H1 (cell line): ENCODE results near the gene UIMC1. TPM values are rescaled to one million over a fixed set of nuclear protein-coding genes. Genes with fewer than 3 reads are reported as not detected.
"Not testable (repeated sequence)": the region's sequence is repeated elsewhere in the genome, so short reads cannot be mapped to it uniquely, and the experiment has no call there.

Source experiments
- CTCF ChIA-PET: fragments of 300-600 bp; sonication (Branson Sonifier 250); formaldehyde crosslinking; loops from one replicate; lab custom pipeline; 2021; ENCODE audit not compliant: partially characterized antibody; lab: Charles Lee
- POLR2A ChIA-PET: fragments of 300-600 bp; sonication (Branson Sonifier 250); formaldehyde crosslinking; loops from one replicate; lab custom pipeline; 2021; ENCODE audit warnings: inconsistent platforms; ENCODE audit not compliant: partially characterized antibody; lab: Charles Lee
- DNase-seq, 2 experiments: peaks; one replicate each; pipeline versions ENCODE4 v3.0.0 to v3.0.0-alpha.2; 2010 to 2022; ENCODE audit warnings: low spot score in 2 of 2, low read depth in 1 of 2, mixed read lengths in 1 of 2
- FAIRE-seq: peaks from 2 replicates; lab custom pipeline; 2011; peaks lifted over from hg19 to GRCh38; lab: Jason Lieb, UNC
- H2AFZ ChIP-seq: 2 replicates; pipeline ENCODE4 v1.8.1; 2012; ENCODE audit warnings: low read length, inconsistent platforms
- H2AK5ac ChIP-seq: 2 replicates; pipeline ENCODE4 v1.6.1; 2013; ENCODE audit warnings: low read depth, low read length
- H2BK120ac ChIP-seq: replicated peaks from 2 replicates; pipeline ENCODE3; 2013; ENCODE audit warnings: low read depth, low read length, inconsistent platforms
- H2BK12ac ChIP-seq: 2 replicates; pipeline ENCODE4 v1.6.1; 2013; ENCODE audit warnings: low read depth, low read length
- H2BK15ac ChIP-seq: 2 replicates; pipeline ENCODE4 v1.6.1; 2013; ENCODE audit warnings: low read length
- H2BK20ac ChIP-seq: 2 replicates; pipeline ENCODE4 v1.6.1; 2013; ENCODE audit warnings: low read length
- H2BK5ac ChIP-seq: 2 replicates; pipeline ENCODE4 v1.6.1; 2013; ENCODE audit warnings: low read depth, low read length
- H3K14ac ChIP-seq: 2 replicates; pipeline ENCODE4 v1.6.1; 2013; ENCODE audit warnings: inconsistent platforms; ENCODE audit not compliant: insufficient read length
- H3K18ac ChIP-seq: 2 replicates; pipeline ENCODE4 v1.6.1; 2013; ENCODE audit warnings: low read length; ENCODE audit errors: extremely low read depth
- H3K23ac ChIP-seq: 2 replicates; pipeline ENCODE4 v1.6.1; 2013; ENCODE audit warnings: inconsistent platforms; ENCODE audit not compliant: insufficient read length
- H3K23me2 ChIP-seq: 2 replicates; pipeline ENCODE4 v1.6.1; 2013; ENCODE audit warnings: low read depth, low read length
- H3K27ac ChIP-seq: 2 replicates; pipeline ENCODE4 v1.6.1; 2011; ENCODE audit warnings: low read depth, low read length, inconsistent platforms
- H3K27me3 ChIP-seq, 4 experiments: replicated peaks in 1 of 4; 1 replicate in 1 of 4; 2 replicates in 3 of 4; pipeline versions ENCODE4 v1.6.1 to v1.8.1; 2011 to 2013; ENCODE audit warnings: low read length in 3 of 4, mild to moderate bottlenecking in 3 of 4, inconsistent platforms in 2 of 4, mixed read lengths in 2 of 4, moderate library complexity in 1 of 4; ENCODE audit not compliant: control insufficient read depth in 3 of 4, insufficient read depth in 3 of 4; ENCODE audit errors: extremely low read depth in 1 of 4
- H3K36me3 ChIP-seq, 4 experiments: 2 replicates each; pipeline versions ENCODE4 v1.6.1 to v1.8.1; 2011 to 2013; ENCODE audit warnings: mild to moderate bottlenecking in 4 of 4, low read length in 3 of 4, moderate library complexity in 2 of 4, control low read depth in 1 of 4, inconsistent platforms in 1 of 4; ENCODE audit not compliant: insufficient read depth in 4 of 4, control insufficient read depth in 2 of 4
- H3K4ac ChIP-seq: replicated peaks from 2 replicates; pipeline ENCODE3; 2013; ENCODE audit warnings: low read length, low read depth, mixed read lengths, inconsistent platforms; ENCODE audit not compliant: insufficient read length
- H3K4me1 ChIP-seq, 4 experiments: replicated peaks in 1 of 4; 1 replicate in 1 of 4; 2 replicates in 3 of 4; pipeline versions ENCODE4 v1.6.1 to v1.8.1; 2011 to 2013; ENCODE audit warnings: low read length in 3 of 4, inconsistent platforms in 2 of 4, mixed read lengths in 1 of 4; ENCODE audit not compliant: insufficient read depth in 4 of 4, control insufficient read depth in 3 of 4
- H3K4me2 ChIP-seq, 2 experiments: 2 replicates each; pipeline versions ENCODE4 v1.6.1 to v1.8.1; 2011 to 2013; ENCODE audit warnings: low read depth in 2 of 2, low read length in 2 of 2, control low read depth in 1 of 2, inconsistent platforms in 1 of 2, mild to moderate bottlenecking in 1 of 2; ENCODE audit not compliant: insufficient read depth in 1 of 2
- H3K4me3 ChIP-seq, 4 experiments: fragments of 200-600, 300-600 bp in 1 of 4; sonication (generic), shearing (Covaris generic), sonication (Bioruptor Twin) in 1 of 4; 2 replicates each; pipeline versions ENCODE4 v1.5.1 to v1.8.1; 2011 to 2016; ENCODE audit warnings: low read length in 4 of 4, low read depth in 3 of 4, control low read depth in 2 of 4, inconsistent platforms in 2 of 4, mild to moderate bottlenecking in 2 of 4, mixed read lengths in 1 of 4, moderate library complexity in 1 of 4; ENCODE audit not compliant: insufficient read depth in 2 of 4; ENCODE audit errors: extremely low read depth in 1 of 4
- H3K56ac ChIP-seq: replicated peaks from 2 replicates; pipeline ENCODE3; 2013; ENCODE audit warnings: low read depth, mild to moderate bottlenecking, mixed read lengths, low read length, inconsistent platforms; ENCODE audit not compliant: insufficient read length
- H3K79me1 ChIP-seq: 2 replicates; pipeline ENCODE4 v1.6.1; 2013; ENCODE audit warnings: low read depth, low read length, control low read depth
- H3K79me2 ChIP-seq, 2 experiments: 2 replicates each; pipeline versions ENCODE4 v1.6.1 to v1.8.1; 2012 to 2013; ENCODE audit warnings: low read length in 2 of 2, mild to moderate bottlenecking in 2 of 2, inconsistent platforms in 1 of 2; ENCODE audit not compliant: insufficient read depth in 2 of 2, control insufficient read depth in 1 of 2
- H3K9ac ChIP-seq, 4 experiments: replicated peaks in 1 of 4; 1 replicate in 1 of 4; 2 replicates in 3 of 4; pipeline versions ENCODE4 v1.6.1 to v1.8.1; 2011 to 2013; ENCODE audit warnings: low read depth in 3 of 4, low read length in 3 of 4, control low read depth in 2 of 4, mild to moderate bottlenecking in 2 of 4, moderate library complexity in 2 of 4, inconsistent platforms in 1 of 4; ENCODE audit errors: extremely low read depth in 1 of 4
- H3K9me3 ChIP-seq, 2 experiments: 2 replicates each; pipeline versions ENCODE4 v1.6.1 to v1.8.1; 2012 to 2013; ENCODE audit warnings: mild to moderate bottlenecking in 2 of 2, moderate library complexity in 2 of 2, control low read depth in 1 of 2, inconsistent platforms in 1 of 2, low read depth in 1 of 2, low read length in 1 of 2, mixed read lengths in 1 of 2; ENCODE audit not compliant: insufficient read depth in 2 of 2
- H4K20me1 ChIP-seq, 2 experiments: replicated peaks in 1 of 2; 2 replicates each; pipeline versions ENCODE3 to v1.8.1; 2011 to 2013; ENCODE audit warnings: inconsistent platforms in 2 of 2, low read length in 2 of 2, mild to moderate bottlenecking in 1 of 2; ENCODE audit not compliant: insufficient read depth in 2 of 2, control insufficient read depth in 1 of 2
- H4K5ac ChIP-seq: 2 replicates; pipeline ENCODE4 v1.6.1; 2013; ENCODE audit warnings: low read length, low read depth, mixed read lengths, inconsistent platforms; ENCODE audit not compliant: insufficient read length
- H4K8ac ChIP-seq: 2 replicates; pipeline ENCODE4 v1.8.0; 2013; ENCODE audit warnings: mild to moderate bottlenecking, moderate library complexity, low read length, inconsistent platforms; ENCODE audit not compliant: insufficient read depth; ENCODE audit errors: extremely low read depth
- H4K91ac ChIP-seq: replicated peaks from 2 replicates; pipeline ENCODE3; 2013; ENCODE audit warnings: low read length, mixed read lengths, inconsistent platforms; ENCODE audit not compliant: insufficient read length
- WGBS, 2 experiments: shearing (Covaris generic) in 1 of 2; methylation state at CpG; one replicate each; pipeline versions ENCODE4 v1.1.6 to v1.1.7; 2013 to 2015; ENCODE audit warnings: low lambda C conversion rate in 2 of 2, mixed read lengths in 2 of 2, inconsistent platforms in 1 of 2, low coverage in 1 of 2, missing lambda C conversion rate in 1 of 2; ENCODE audit not compliant: insufficient replicate concordance in 2 of 2, insufficient coverage in 1 of 2, insufficient read length in 1 of 2; ENCODE audit errors: extremely low coverage in 1 of 2, missing lambda C conversion rate in 1 of 2; 5-methylcytosine and 5-hydroxymethylcytosine counted together
- polyA plus RNA-seq, 7 experiments: library from polyadenylated mRNA; depleted of rRNA in 3 of 7; stranded (reverse) in 5 of 7; unstranded in 2 of 7; fragments of >200 nt in 5 of 7; fragments of 200-250 nt in 2 of 7; gene quantifications; 1 replicate in 5 of 7; 2 replicates in 1 of 7; 4 replicates in 1 of 7; pipeline versions ENCODE4 v1.2.1 to v1.2.3, GENCODE V29; 2011 to 2013; ENCODE audit warnings: missing spikeins in 2 of 7, mixed read lengths in 2 of 7
- total RNA-seq: library from RNA; stranded (reverse); fragmentation: NEBNext Ultra II Directional; extraction: Animal tissue kit (Norgen Biotek cat#: 25700); gene quantifications from 2 replicates; pipeline ENCODE4 v1.2.1, GENCODE V29; 2021

The UIMC1 gene
- total and polyA plus RNA-seq, 2 of the 8 experiments (the other 6 are each of a cell fraction or from before 2014, with no cell fraction given) = 12.8 to 43.7 TPM

GRCh38 chr5:176872586-176872985 lies 134.0 kb downstream of the UIMC1 start:
- H3K23me2 ChIP-seq, H3K4me3 ChIP-seq, H2BK20ac ChIP-seq, H2BK120ac ChIP-seq, H3K4me1 ChIP-seq, FAIRE-seq, H3K4me2 ChIP-seq, H2BK5ac ChIP-seq, H4K91ac ChIP-seq, H2AFZ ChIP-seq, H4K20me1 ChIP-seq, H2BK12ac ChIP-seq, H3K18ac ChIP-seq, H3K23ac ChIP-seq, H3K9me3 ChIP-seq, H2AK5ac ChIP-seq, H4K5ac ChIP-seq, H3K36me3 ChIP-seq, H3K27ac ChIP-seq, POLR2A ChIA-PET, H2BK15ac ChIP-seq, H3K27me3 ChIP-seq, H3K9ac ChIP-seq, DNase-seq, H3K79me1 ChIP-seq, H4K8ac ChIP-seq, H3K4ac ChIP-seq, H3K79me2 ChIP-seq, H3K14ac ChIP-seq, H3K56ac ChIP-seq: not testable (repeated sequence)
- CTCF ChIA-PET = interaction anchor here (1.2 to 7.2 kb wide), 5 partner anchors 9 to 215 kb away, joined by 3 to 32 read pairs (median 6); no protein-coding TSS in a partner anchor
- 75% methylated on average over 2 of the region's 2 CpGs; no CpG with 5 or more reads in 1 of the 2 experiments for WGBS, 2 experiments

GRCh38 chr5:176870644-176871043 lies 135.9 kb downstream of the UIMC1 start:
- not testable (repeated sequence) for H4K5ac ChIP-seq, H3K23me2 ChIP-seq, H2AK5ac ChIP-seq, H3K56ac ChIP-seq, H3K4me3 ChIP-seq, H2BK120ac ChIP-seq, H3K9ac ChIP-seq, H4K20me1 ChIP-seq, H3K4ac ChIP-seq, H3K18ac ChIP-seq, H2BK20ac ChIP-seq, H2AFZ ChIP-seq, H4K91ac ChIP-seq, H2BK5ac ChIP-seq, DNase-seq, H3K36me3 ChIP-seq, FAIRE-seq, H2BK15ac ChIP-seq, H3K27me3 ChIP-seq, H3K4me2 ChIP-seq, H2BK12ac ChIP-seq, H4K8ac ChIP-seq, H3K9me3 ChIP-seq, H3K14ac ChIP-seq, H3K23ac ChIP-seq, H3K27ac ChIP-seq, H3K79me1 ChIP-seq, H3K79me2 ChIP-seq
- POLR2A ChIA-PET = interaction anchor here (0.7 to 1.1 kb wide), 2 partner anchors 173 to 210 kb away, joined by 3 read pairs; no protein-coding TSS in a partner anchor
- 78% methylated on average over 6 of the region's 10 CpGs; no CpG with 5 or more reads in 1 of the 2 experiments for WGBS, 2 experiments
- H3K4me1 ChIP-seq = peaks cover 0 to 15% (median 5%) of the 10 kb centered on the region in 4 experiments; a peak in 6 of 7 replicates
- CTCF ChIA-PET = interaction anchor here (0.6 to 2.9 kb wide), 21 partner anchors 10 to 215 kb away, joined by 3 to 34 read pairs (median 4); partner anchors contain the start of genes FGFR4 and HK3
